Transverse colon (tissue), 4 donors: Measurements from ENCODE around the gene RBP3. TPM values are rescaled to one million over a fixed set of nuclear protein-coding genes. Genes with fewer than 3 reads are reported as not detected.

Experiments used
- DNase-seq: peaks from one replicate; pipeline ENCODE4 v3.0.0-alpha.2; 2019
- H3K27ac ChIP-seq, 4 donors: fragments of 200-600 bp; sonication (generic); 2 replicates each; pipeline ENCODE4 v1.5.1; 2016 to 2018; ENCODE audit warnings: inconsistent platforms in 4 of 4
- H3K27me3 ChIP-seq: fragments of 200-600 bp; sonication (generic); 2 replicates; pipeline ENCODE4 v1.5.1; 2017; ENCODE audit warnings: inconsistent platforms
- H3K36me3 ChIP-seq, 4 donors: fragments of 200-600 bp; sonication (generic); 2 replicates each; pipeline ENCODE4 v1.5.1; 2017 to 2019; ENCODE audit warnings: inconsistent platforms in 4 of 4
- H3K4me1 ChIP-seq, 4 donors: fragments of 200-600 bp; sonication (generic); 2 replicates each; pipeline ENCODE4 v1.5.1; 2017 to 2020; ENCODE audit warnings: inconsistent platforms in 4 of 4
- H3K4me3 ChIP-seq, 4 donors: fragments of 200-600 bp; sonication (generic); 1 replicate in 1 of 4; 2 replicates in 3 of 4; pipeline versions ENCODE4 v1.5.1 to v1.6.1; 2017 to 2019; ENCODE audit warnings: inconsistent platforms in 4 of 4
- H3K9me3 ChIP-seq, 2 donors: fragments of 200-600 bp; sonication (generic); 2 replicates each; pipeline ENCODE4 v1.5.1; 2017 to 2019; ENCODE audit warnings: inconsistent platforms in 2 of 2
- CTCF ChIP-seq, 5 experiments: fragments of 200-600 bp in 3 of 5; fragments of 450-650 bp in 2 of 5; sonication (generic) in 3 of 5; IDR thresholded peaks; 1 replicate in 2 of 5; 2 replicates in 3 of 5; pipeline ENCODE4 v1.5.1; 2016 to 2017; ENCODE audit warnings: antibody characterized with exemption in 5 of 5, inconsistent platforms in 3 of 5, mild to moderate bottlenecking in 2 of 5, moderate library complexity in 1 of 5
- EP300 ChIP-seq: sonication (generic); formaldehyde crosslinking; IDR thresholded peaks from one replicate; pipeline ENCODE4 v1.6.1; 2017; ENCODE audit warnings: antibody characterized with exemption, low read depth
- POLR2A ChIP-seq: fragments of 450-650 bp; IDR thresholded peaks from one replicate; pipeline ENCODE4 v1.6.1; 2016; ENCODE audit warnings: antibody characterized with exemption, mild to moderate bottlenecking, moderate library complexity
- POLR2AphosphoS5 ChIP-seq, 3 donors: sonication (generic); formaldehyde crosslinking; IDR thresholded peaks; one replicate each; pipeline ENCODE4 v1.6.1; 2016; ENCODE audit warnings: antibody characterized with exemption in 3 of 3
- WGBS, 2 donors: methylation state at CpG; one replicate each; pipeline ENCODE4 v1.1.5; 2018; ENCODE audit warnings: low coverage in 1 of 2; 5-methylcytosine and 5-hydroxymethylcytosine counted together
- in situ Hi-C, 4 donors: fragments of 200-750 bp; cut with MboI; loops; one replicate each; pipeline versions ENCODE4 v1.15.0 to v1.15.1; 2017; ENCODE audit warnings: low sequenced_read_pairs in 3 of 4, low pct_ligation_motif_present in 1 of 4, low pct_unique_long_range_greater_than_20kb in 1 of 4
- intact Hi-C: fragments of 100-400 bp; cut with DNase I; formaldehyde crosslinking; loops from one replicate; pipeline ENCODE4 v1.15.1; 2023; ENCODE audit warnings: low total_unique reads
- total RNA-seq, 4 donors: library from RNA; depleted of rRNA; stranded (reverse); fragments of >200 nt; gene quantifications; one replicate each; pipeline ENCODE4 v1.1.0, GENCODE V29; 2016

The RBP3 gene
- total RNA-seq, 4 donors from 2014 or later = not detected

DNA sequence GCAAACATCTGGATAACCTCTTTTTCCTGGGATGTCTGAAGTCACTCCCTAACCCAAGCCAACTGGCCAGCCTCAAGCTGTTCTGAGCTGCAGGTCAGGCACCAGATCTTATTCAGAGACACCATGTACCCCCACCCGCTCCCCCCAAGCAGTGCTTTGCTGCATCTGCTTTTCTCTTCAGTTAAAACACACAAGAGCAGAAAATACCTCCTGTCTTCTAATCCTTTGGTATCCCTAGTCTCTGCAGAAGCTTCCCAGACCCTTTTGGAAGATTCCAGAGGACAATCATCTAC lies 32.9 kb downstream of the RBP3 start:
- H3K27ac ChIP-seq = peak overlapping the region in 1 of 4 donors; percentile 54
- H3K4me3 ChIP-seq = no peak overlapping the region
- H3K4me1 ChIP-seq = peaks cover 0 to 32% (median 21%) of the 10 kb centered on the region in 4 donors
- intact Hi-C loops (no loop called here), in situ Hi-C loops (loop anchor here in 3 of 4 donors (5.0 to 25.0 kb wide), 3 partner anchors 1094 to 1276 kb away; partner anchors contain the start of gene ANTXRL (in 1 of the 3))
- 94% methylated on average over 1 of the region's 1 CpG; no CpG with 5 or more reads in 1 of the 2 donors for WGBS, 2 donors
- TF ChIP-seq POLR2A = no peak
- TF ChIP-seq EP300 = no peak
- TF ChIP-seq CTCF (IDR thresholded peaks at IDR 0.05) = no peak
- TF ChIP-seq POLR2AphosphoS5 (IDR thresholded peaks at IDR 0.05) = no peak
- no peaks in the 10 kb centered on the region for H3K36me3 ChIP-seq
- no peak for DNase-seq
- H3K9me3 ChIP-seq = no peaks in the 10 kb centered on the region
- no peaks in the 10 kb centered on the region for H3K27me3 ChIP-seq

- TF ChIP-seq POLR2A (no peak), EP300 (no peak), CTCF (IDR thresholded peaks at IDR 0.05) (no peak), POLR2AphosphoS5 (IDR thresholded peaks at IDR 0.05) (no peak)
- H3K27me3 ChIP-seq = no peaks in the 10 kb centered on the region
- peaks cover 0 to 32% (median 21%) of the 10 kb centered on the region in 4 donors for H3K4me1 ChIP-seq
- H3K9me3 ChIP-seq = no peaks in the 10 kb centered on the region
- WGBS, 2 donors = 60 to 74% methylated on average over 1 to 9 of the region's 9 CpGs
- in situ Hi-C loops = loop anchor here in 3 of 4 donors (5.0 to 25.0 kb wide), 3 partner anchors 1094 to 1277 kb away; partner anchors contain the start of gene ANTXRL (in 1 of the 3)
- no peak overlapping the region for H3K4me3 ChIP-seq
- intact Hi-C loops = no loop called here
- no peak for DNase-seq
- no peaks in the 10 kb centered on the region for H3K36me3 ChIP-seq
- H3K27ac ChIP-seq = peak overlapping the region in 1 of 4 donors; percentile 54
Measured at GRCh38 chr10:47381427-47382379, 33.5 kb downstream of the RBP3 start.

DNA sequence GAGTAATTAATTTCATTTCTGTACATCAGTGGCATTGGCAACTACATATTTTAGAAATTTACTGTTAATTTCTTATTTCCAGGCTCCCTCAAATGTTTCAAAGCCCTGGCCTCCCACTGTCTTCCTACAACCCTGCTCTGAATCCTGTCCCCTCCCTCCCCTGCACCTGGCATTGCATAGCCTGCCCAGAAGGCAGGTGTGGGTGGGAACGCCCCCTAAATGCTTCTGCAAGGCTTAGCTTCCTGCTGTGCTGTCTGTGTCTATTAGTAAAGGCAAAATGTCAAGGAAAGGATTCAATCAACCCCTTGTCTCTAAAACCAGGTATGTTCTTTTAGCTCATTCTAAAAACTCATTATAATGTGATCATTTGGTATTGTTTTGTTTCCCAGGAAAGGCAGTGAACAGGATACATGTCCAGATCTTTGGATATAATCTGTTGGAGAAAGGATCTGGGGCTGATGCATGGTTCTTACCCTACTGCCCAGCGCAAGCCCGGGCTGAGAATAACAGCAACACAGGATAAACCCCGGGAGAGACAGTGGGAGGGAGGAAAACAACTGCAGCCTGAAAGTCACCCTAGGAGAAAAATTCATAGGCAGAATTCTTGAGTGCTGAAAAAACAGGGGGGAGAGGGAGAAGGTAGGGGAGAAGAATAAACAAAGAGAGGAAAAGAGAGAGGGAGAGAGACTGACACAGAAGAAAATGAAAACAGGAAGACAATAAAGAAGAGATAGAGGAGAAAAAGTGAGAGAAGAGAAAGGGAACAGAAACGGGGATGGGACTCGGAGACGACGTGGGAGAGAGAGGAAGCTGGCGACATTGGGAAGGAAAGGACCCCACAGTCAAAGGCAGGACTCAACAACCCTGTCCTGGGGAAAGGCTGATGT lies 35.3 kb downstream of the RBP3 start:
- H3K36me3 ChIP-seq = no peaks in the 10 kb centered on the region
- intact Hi-C loops = no loop called here
- no peak for TF ChIP-seq EP300
- no peak for TF ChIP-seq POLR2A
- no peak for TF ChIP-seq POLR2AphosphoS5 (IDR thresholded peaks at IDR 0.05)
- TF ChIP-seq CTCF (IDR thresholded peaks at IDR 0.05) = no peak
- H3K4me3 ChIP-seq = peak overlapping the region in 3 of 4 donors; percentile 58 to 95 (median 70)
- no peaks in the 10 kb centered on the region for H3K9me3 ChIP-seq
- peak overlapping the region in 3 of 4 donors; percentile 82 to 85 (median 83) for H3K27ac ChIP-seq
- no peak for DNase-seq
- peaks cover 0 to 29% (median 16%) of the 10 kb centered on the region in 4 donors for H3K4me1 ChIP-seq
- WGBS, 2 donors = 10% methylated on average over 9 of the region's 9 CpGs; no CpG with 5 or more reads in 1 of the 2 donors
- no peaks in the 10 kb centered on the region for H3K27me3 ChIP-seq
- in situ Hi-C loops = loop anchor here in 3 of 4 donors (5.0 to 25.0 kb wide), 3 partner anchors 1096 to 1279 kb away; partner anchors contain the start of gene ANTXRL (in 1 of the 3)
